Uterus (tissue), 2 donors: ENCODE data around the gene KDM2B.

Experiments used
- POLR2A ChIP-seq, 2 donors: fragments of 450-650 bp; IDR thresholded peaks; one replicate each; pipeline ENCODE4 v1.6.1; 2016; ENCODE audit warnings: antibody characterized with exemption in 2 of 2, mild to moderate bottlenecking in 1 of 2, moderate library complexity in 1 of 2
- TF ChIP-seq, protein P1 (sequence below), 4 experiments: fragments of 200-600 bp in 2 of 4; fragments of 450-650 bp in 2 of 4; sonication (generic) in 2 of 4; IDR thresholded peaks; one replicate each; pipeline ENCODE4 v1.5.1; 2016 to 2019; ENCODE audit warnings: antibody characterized with exemption in 4 of 4, mild to moderate bottlenecking in 2 of 4, moderate library complexity in 1 of 4

DNA sequence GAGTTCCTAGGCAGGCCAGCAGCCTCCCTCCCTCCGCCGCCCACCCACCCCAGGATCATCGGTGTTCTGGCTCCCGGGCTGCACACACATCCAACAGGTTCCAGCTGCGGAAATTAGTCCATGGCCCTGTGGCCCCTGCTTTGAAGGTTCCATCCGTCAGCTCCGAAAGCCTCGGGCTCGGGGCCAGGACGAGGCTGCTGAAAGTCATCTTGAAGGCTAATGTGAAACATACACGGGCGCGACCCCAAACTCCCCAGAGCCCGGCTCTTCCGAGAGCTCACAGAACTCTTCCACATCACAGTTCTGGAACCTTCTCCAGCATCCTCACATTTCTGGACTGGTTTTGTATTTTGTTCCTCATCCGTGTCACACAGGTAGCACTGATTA, 19.8 kb downstream of the KDM2B start:
- TF ChIP-seq, protein P1, sequence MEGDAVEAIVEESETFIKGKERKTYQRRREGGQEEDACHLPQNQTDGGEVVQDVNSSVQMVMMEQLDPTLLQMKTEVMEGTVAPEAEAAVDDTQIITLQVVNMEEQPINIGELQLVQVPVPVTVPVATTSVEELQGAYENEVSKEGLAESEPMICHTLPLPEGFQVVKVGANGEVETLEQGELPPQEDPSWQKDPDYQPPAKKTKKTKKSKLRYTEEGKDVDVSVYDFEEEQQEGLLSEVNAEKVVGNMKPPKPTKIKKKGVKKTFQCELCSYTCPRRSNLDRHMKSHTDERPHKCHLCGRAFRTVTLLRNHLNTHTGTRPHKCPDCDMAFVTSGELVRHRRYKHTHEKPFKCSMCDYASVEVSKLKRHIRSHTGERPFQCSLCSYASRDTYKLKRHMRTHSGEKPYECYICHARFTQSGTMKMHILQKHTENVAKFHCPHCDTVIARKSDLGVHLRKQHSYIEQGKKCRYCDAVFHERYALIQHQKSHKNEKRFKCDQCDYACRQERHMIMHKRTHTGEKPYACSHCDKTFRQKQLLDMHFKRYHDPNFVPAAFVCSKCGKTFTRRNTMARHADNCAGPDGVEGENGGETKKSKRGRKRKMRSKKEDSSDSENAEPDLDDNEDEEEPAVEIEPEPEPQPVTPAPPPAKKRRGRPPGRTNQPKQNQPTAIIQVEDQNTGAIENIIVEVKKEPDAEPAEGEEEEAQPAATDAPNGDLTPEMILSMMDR (IDR thresholded peaks at IDR 0.05) = no peak
- TF ChIP-seq POLR2A (IDR thresholded peaks at IDR 0.05) = no peak
